HG02642 (cell line): ENCODE data around the gene ITLN1.

ENCODE experiments used
- ATAC-seq: cut with Tn5 transposase; IDR thresholded peaks from one replicate; pipeline ENCODE4 v1.9.1; 2021; ENCODE audit warnings: mild to moderate bottlenecking; ENCODE audit not compliant: unreplicated experiment, poor library complexity

The ITLN1 gene

GRCh38 chr1:160827418-160827817, 57.6 kb downstream of the ITLN1 start:
- ATAC-seq, result no peak

- no peak for ATAC-seq
Observed at GRCh38 chr1:160826546-160826945, 58.4 kb downstream of the ITLN1 start.
